Measurements from ENCODE around the gene CHIC1. TPM values are rescaled to one million over a fixed set of nuclear protein-coding genes. Genes with fewer than 3 reads are reported as not detected.

Gene CHIC1
- total and polyA plus RNA-seq, 10 of the 15 experiments (the other 5 are each of a cell fraction or from before 2014, with no cell fraction given): 0.72 to 7.6 (median 3.8) TPM

DNA sequence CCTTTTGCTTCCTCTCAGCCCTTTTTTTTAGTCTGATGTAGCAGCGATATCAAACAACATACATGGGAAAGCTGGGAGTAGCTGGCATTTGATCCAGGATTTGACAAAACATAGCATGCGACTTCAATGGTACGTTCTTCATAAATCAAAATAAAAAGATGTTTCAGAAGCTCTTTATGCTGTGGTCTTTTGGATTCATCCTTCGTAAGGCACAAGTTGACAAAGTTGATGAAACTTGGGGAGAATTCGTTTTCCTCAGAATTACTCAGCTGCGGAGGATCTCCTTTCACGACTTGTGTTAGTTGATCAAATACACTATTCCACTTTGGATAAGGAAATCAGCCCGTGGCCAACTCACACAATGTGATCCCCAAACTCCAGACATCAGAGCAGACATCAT, 38.1 kb upstream of the CHIC1 start:
- no TSS peak for BruUV-seq (replicated peaks)
- no peak for ATAC-seq

DNA sequence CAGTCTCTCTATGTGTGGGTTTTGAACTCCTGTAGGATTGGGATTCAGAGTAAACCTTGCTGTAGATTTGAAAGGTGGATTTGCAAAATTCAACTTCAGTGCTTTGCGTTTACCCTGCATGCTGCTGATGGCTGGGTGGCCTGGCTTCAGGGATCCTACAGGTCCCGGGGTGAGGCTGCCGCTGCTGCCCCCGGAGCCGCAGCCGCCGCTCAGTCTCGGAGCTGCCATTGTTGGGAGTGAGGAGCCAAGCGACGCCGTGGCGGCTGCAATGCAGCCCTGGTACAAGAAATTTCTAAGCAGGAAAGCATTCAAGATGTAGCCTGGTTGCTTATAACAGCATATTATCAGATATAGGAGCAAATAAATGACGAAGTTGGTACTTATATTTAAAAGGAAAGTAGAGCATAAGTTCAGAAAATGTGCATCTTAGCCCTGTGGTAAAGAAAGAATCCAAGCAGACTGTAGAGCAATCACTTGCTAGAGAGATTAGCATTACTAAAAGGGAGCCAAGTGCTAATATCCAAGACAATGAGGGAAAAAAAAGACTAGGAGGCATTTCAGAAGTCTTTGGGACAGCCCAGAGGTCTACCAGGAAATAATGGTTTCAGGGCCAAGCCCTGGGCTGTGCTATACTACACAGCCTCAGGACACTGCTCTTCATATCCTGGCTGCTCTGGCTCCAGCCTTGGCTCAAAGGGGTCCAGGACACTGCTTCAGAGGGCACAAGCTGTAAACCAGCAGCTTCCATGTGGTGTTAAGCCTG, 36.9 kb upstream of the CHIC1 start:
- Histone ChIP-seq H3K9ac (ENCODE audit: control insufficient read depth, insufficient read depth, low read length) (no peak overlapping the region), H4K20me1 (ENCODE audit: control insufficient read depth, insufficient read depth) (no peaks in the 10 kb centered on the region), H3K4me1 (ENCODE audit: control insufficient read depth, insufficient read depth, low read length) (no peaks in the 10 kb centered on the region), H3K4me2 (ENCODE audit: control insufficient read depth, insufficient read depth) (no peak overlapping the region), H3K4me3 (no peak overlapping the region), H3K27me3 (replicated peaks in 1 of 2; ENCODE audit: control insufficient read depth in 2 of 2, insufficient read depth in 2 of 2, low read length in 1 of 2) (no peaks in the 10 kb centered on the region), H3K9me3 (replicated peaks; ENCODE audit: control insufficient read depth, insufficient read depth, low read length) (no peaks in the 10 kb centered on the region), H3K79me2 (ENCODE audit: control insufficient read depth, insufficient read depth, low read length) (no peaks in the 10 kb centered on the region), H2AFZ (ENCODE audit: control insufficient read depth, low read depth, low read length) (no peak overlapping the region), H3K36me3 (ENCODE audit: control insufficient read depth in 2 of 2, insufficient read depth in 2 of 2, low read length in 1 of 2) (no peaks in the 10 kb centered on the region), H3K27ac (ENCODE audit: control insufficient read depth, insufficient read depth) (no peak overlapping the region)
- no TSS peak for BruUV-seq (replicated peaks)
- intact Hi-C loops (cut with micrococcal nuclease; ENCODE audit: unreplicated experiment): no loop called here
- ChIA-PET CTCF (no interaction called here), SMC1A (ENCODE audit: uncharacterized antibody, unreplicated experiment) (no interaction called here), RAD21 (ENCODE audit: unreplicated experiment) (no interaction called here), POLR2A (no interaction called here)
- no peak for ATAC-seq
- 40% methylated on average over 13 of the region's 13 CpGs for whole genome bisulfite sequencing (ENCODE audit: insufficient coverage, insufficient replicate concordance, low lambda C conversion rate, missing lambda C conversion rate)
- no peak for TF ChIP-seq KLF5 (IDR thresholded peaks at IDR 0.05; ENCODE audit: partially characterized antibody)
- no peak for TF ChIP-seq RFX5 (IDR thresholded peaks at IDR 0.05; ENCODE audit: low read depth, low read length)
- no peak for TF ChIP-seq ZBED1 (IDR thresholded peaks at IDR 0.05; ENCODE audit: borderline replicate concordance)
- TF ChIP-seq POLR2AphosphoS5 (IDR thresholded peaks at IDR 0.05; ENCODE audit: low read length): no peak
- no peak for TF ChIP-seq IKZF1 (conservative IDR thresholded peaks at IDR 0.05)
- TF ChIP-seq ZNF24 (IDR thresholded peaks at IDR 0.05): no peak
- TF ChIP-seq, protein P1, sequence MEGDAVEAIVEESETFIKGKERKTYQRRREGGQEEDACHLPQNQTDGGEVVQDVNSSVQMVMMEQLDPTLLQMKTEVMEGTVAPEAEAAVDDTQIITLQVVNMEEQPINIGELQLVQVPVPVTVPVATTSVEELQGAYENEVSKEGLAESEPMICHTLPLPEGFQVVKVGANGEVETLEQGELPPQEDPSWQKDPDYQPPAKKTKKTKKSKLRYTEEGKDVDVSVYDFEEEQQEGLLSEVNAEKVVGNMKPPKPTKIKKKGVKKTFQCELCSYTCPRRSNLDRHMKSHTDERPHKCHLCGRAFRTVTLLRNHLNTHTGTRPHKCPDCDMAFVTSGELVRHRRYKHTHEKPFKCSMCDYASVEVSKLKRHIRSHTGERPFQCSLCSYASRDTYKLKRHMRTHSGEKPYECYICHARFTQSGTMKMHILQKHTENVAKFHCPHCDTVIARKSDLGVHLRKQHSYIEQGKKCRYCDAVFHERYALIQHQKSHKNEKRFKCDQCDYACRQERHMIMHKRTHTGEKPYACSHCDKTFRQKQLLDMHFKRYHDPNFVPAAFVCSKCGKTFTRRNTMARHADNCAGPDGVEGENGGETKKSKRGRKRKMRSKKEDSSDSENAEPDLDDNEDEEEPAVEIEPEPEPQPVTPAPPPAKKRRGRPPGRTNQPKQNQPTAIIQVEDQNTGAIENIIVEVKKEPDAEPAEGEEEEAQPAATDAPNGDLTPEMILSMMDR (IDR thresholded peaks at IDR 0.05 in 2 of 3, conservative IDR thresholded peaks at IDR 0.05 in 1 of 3; ENCODE audit: control insufficient read depth in 2 of 3, extremely low read depth in 1 of 3, insufficient read depth in 1 of 3, low read depth in 3 of 3, low read length in 3 of 3): no peak
- TF ChIP-seq JUND (IDR thresholded peaks at IDR 0.05; ENCODE audit: low read depth, low read length): no peak
- no peak for TF ChIP-seq POU2F2 (IDR thresholded peaks at IDR 0.05; ENCODE audit: borderline replicate concordance, low read depth, low read length)
- TF ChIP-seq NFXL1 (IDR thresholded peaks at IDR 0.05; ENCODE audit: borderline replicate concordance): no peak
- TF ChIP-seq FOS (IDR thresholded peaks at IDR 0.05; ENCODE audit: borderline replicate concordance, extremely low read depth, insufficient read length): no peak
- no peak for FAIRE-seq
- in situ Hi-C loops (cut with MboI): no loop called here
- DNase-seq (ENCODE audit: low read depth, low spot score): no peak

More for the DNA sequence above, 38.1 kb upstream of the CHIC1 start:
- FAIRE-seq: no peak
- ChIA-PET POLR2A (no interaction called here), SMC1A (ENCODE audit: uncharacterized antibody, unreplicated experiment) (no interaction called here), CTCF (no interaction called here), RAD21 (ENCODE audit: unreplicated experiment) (no interaction called here)
- no peaks in the 10 kb centered on the region for H3K9me3 ChIP-seq (replicated peaks; ENCODE audit: control insufficient read depth, insufficient read depth, low read length)
- 52% methylated on average over 8 of the region's 8 CpGs for WGBS (ENCODE audit: insufficient coverage, insufficient replicate concordance, low lambda C conversion rate, missing lambda C conversion rate)
- H3K27ac ChIP-seq (ENCODE audit: control insufficient read depth, insufficient read depth): no peak overlapping the region
- H3K4me3 ChIP-seq: no peak overlapping the region
- no peak for TF ChIP-seq POLR2A (IDR thresholded peaks at IDR 0.05; ENCODE audit: low read depth, low read length)
- TF ChIP-seq TARDBP (IDR thresholded peaks at IDR 0.05; ENCODE audit: borderline replicate concordance): no peak
- TF ChIP-seq SMAD5 (IDR thresholded peaks at IDR 0.05; ENCODE audit: low read depth): no peak
- no peaks in the 10 kb centered on the region for H3K36me3 ChIP-seq (ENCODE audit: control insufficient read depth in 2 of 2, insufficient read depth in 2 of 2, low read length in 1 of 2)
- no peaks in the 10 kb centered on the region for H3K4me1 ChIP-seq (ENCODE audit: control insufficient read depth, insufficient read depth, low read length)
- in situ Hi-C loops (cut with MboI): no loop called here
- no peaks in the 10 kb centered on the region for H3K79me2 ChIP-seq (ENCODE audit: control insufficient read depth, insufficient read depth, low read length)
- intact Hi-C loops (cut with micrococcal nuclease; ENCODE audit: unreplicated experiment): no loop called here
- no peaks in the 10 kb centered on the region for H4K20me1 ChIP-seq (ENCODE audit: control insufficient read depth, insufficient read depth)
- H3K9ac ChIP-seq (ENCODE audit: control insufficient read depth, insufficient read depth, low read length): no peak overlapping the region
- no peak for DNase-seq (ENCODE audit: low read depth, low spot score)
- no peak overlapping the region for H3K4me2 ChIP-seq (ENCODE audit: control insufficient read depth, insufficient read depth)
- no peak overlapping the region for H2AFZ ChIP-seq (ENCODE audit: control insufficient read depth, low read depth, low read length)
- H3K27me3 ChIP-seq (replicated peaks in 1 of 2; ENCODE audit: control insufficient read depth in 2 of 2, insufficient read depth in 2 of 2, low read length in 1 of 2): no peaks in the 10 kb centered on the region

Measured in GM12878 (cell line).